ENCODE measurements around the gene ABLIM1. TPM values are rescaled to one million over a fixed set of nuclear protein-coding genes. Genes with fewer than 3 reads are reported as not detected.
A peak's percentile ranks its signal among the peaks of the same experiment; 100 is the strongest.

Gene ABLIM1
- total and polyA plus RNA-seq, 2 experiments from 2014 or later: 21.9 to 45.1 TPM

DNA sequence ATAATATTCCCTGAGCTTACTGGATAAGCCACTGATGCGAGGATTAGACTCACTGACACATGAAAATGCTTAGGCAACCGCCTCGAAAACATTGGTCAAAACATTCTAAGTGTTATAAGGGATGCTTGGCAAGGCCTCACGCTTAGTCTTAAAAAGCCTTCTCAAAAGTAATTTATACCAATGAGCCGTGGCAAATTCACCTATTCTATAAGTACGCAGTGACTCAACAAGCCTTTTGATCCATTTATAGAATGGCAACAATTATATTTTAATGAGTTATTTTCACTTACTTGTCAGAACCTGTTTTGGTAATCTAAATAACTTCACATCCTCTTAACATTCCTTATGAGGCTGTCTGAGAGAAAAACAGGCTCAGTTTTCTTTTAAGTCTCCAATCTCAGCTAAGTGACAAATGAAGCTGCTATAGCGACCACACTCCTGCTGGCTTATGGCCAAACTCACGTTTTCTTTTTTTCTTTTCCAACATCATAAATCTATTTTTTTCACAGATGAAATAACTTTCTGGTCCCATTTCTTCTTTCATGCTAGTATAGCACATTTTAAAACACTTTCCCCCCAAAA is 132.6 kb downstream of the ABLIM1 start:
- Mint-ChIP-seq H3K9me3 (no peaks in the 10 kb centered on the region), H3K27ac (no peak overlapping the region), H3K36me3 (ENCODE audit: low read depth) (no peaks in the 10 kb centered on the region), H3K27me3 (ENCODE audit: insufficient read depth, low read depth, poor library complexity) (peaks cover 5% of the 10 kb centered on the region), H3K4me1 (peaks cover 52% of the 10 kb centered on the region), H3K4me3 (peak overlapping the region; percentile 80)
- Histone ChIP-seq H3K27me3 (ENCODE audit: insufficient read depth) (no peaks in the 10 kb centered on the region), H3K36me3 (ENCODE audit: insufficient read depth) (no peaks in the 10 kb centered on the region), H4K20me1 (replicated peaks; ENCODE audit: insufficient read depth) (no peaks in the 10 kb centered on the region), H2AFZ (no peak overlapping the region), H3K79me2 (replicated peaks; ENCODE audit: insufficient read depth) (peaks cover 54% of the 10 kb centered on the region), H3K4me2 (peak overlapping the region; percentile 77), H3K27ac (ENCODE audit: low read depth) (no peak overlapping the region), H3F3A (replicated peaks; ENCODE audit: low read depth) (no peaks in the 10 kb centered on the region), H3K4me3 (peak overlapping the region; percentile 53), H3K4me1 (ENCODE audit: insufficient read depth) (peaks cover 50% of the 10 kb centered on the region), H3K9me2 (ENCODE audit: insufficient read depth) (no peaks in the 10 kb centered on the region)
- DNase-seq (ENCODE audit: low spot score): no peak
- no peak for ATAC-seq
- TF ChIP-seq ZNF114 (CRISPR knock-in tag; IDR thresholded peaks at IDR 0.05) (no peak), NANOG (IDR thresholded peaks at IDR 0.05; ENCODE audit: borderline replicate concordance) (no peak), JUNB (IDR thresholded peaks at IDR 0.05; ENCODE audit: unreplicated experiment) (no peak), ZNF331 (CRISPR knock-in tag; IDR thresholded peaks at IDR 0.05; ENCODE audit: low read depth) (no peak), STAT1 (IDR thresholded peaks at IDR 0.05; ENCODE audit: unreplicated experiment) (no peak)
- TF ChIP-seq, protein P1, sequence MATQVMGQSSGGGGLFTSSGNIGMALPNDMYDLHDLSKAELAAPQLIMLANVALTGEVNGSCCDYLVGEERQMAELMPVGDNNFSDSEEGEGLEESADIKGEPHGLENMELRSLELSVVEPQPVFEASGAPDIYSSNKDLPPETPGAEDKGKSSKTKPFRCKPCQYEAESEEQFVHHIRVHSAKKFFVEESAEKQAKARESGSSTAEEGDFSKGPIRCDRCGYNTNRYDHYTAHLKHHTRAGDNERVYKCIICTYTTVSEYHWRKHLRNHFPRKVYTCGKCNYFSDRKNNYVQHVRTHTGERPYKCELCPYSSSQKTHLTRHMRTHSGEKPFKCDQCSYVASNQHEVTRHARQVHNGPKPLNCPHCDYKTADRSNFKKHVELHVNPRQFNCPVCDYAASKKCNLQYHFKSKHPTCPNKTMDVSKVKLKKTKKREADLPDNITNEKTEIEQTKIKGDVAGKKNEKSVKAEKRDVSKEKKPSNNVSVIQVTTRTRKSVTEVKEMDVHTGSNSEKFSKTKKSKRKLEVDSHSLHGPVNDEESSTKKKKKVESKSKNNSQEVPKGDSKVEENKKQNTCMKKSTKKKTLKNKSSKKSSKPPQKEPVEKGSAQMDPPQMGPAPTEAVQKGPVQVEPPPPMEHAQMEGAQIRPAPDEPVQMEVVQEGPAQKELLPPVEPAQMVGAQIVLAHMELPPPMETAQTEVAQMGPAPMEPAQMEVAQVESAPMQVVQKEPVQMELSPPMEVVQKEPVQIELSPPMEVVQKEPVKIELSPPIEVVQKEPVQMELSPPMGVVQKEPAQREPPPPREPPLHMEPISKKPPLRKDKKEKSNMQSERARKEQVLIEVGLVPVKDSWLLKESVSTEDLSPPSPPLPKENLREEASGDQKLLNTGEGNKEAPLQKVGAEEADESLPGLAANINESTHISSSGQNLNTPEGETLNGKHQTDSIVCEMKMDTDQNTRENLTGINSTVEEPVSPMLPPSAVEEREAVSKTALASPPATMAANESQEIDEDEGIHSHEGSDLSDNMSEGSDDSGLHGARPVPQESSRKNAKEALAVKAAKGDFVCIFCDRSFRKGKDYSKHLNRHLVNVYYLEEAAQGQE (IDR thresholded peaks at IDR 0.05; ENCODE audit: unreplicated experiment): no peak
- TF ChIP-seq, protein P2, sequence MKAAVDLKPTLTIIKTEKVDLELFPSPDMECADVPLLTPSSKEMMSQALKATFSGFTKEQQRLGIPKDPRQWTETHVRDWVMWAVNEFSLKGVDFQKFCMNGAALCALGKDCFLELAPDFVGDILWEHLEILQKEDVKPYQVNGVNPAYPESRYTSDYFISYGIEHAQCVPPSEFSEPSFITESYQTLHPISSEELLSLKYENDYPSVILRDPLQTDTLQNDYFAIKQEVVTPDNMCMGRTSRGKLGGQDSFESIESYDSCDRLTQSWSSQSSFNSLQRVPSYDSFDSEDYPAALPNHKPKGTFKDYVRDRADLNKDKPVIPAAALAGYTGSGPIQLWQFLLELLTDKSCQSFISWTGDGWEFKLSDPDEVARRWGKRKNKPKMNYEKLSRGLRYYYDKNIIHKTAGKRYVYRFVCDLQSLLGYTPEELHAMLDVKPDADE (IDR thresholded peaks at IDR 0.05): no peak
- TF ChIP-seq, protein P3, sequence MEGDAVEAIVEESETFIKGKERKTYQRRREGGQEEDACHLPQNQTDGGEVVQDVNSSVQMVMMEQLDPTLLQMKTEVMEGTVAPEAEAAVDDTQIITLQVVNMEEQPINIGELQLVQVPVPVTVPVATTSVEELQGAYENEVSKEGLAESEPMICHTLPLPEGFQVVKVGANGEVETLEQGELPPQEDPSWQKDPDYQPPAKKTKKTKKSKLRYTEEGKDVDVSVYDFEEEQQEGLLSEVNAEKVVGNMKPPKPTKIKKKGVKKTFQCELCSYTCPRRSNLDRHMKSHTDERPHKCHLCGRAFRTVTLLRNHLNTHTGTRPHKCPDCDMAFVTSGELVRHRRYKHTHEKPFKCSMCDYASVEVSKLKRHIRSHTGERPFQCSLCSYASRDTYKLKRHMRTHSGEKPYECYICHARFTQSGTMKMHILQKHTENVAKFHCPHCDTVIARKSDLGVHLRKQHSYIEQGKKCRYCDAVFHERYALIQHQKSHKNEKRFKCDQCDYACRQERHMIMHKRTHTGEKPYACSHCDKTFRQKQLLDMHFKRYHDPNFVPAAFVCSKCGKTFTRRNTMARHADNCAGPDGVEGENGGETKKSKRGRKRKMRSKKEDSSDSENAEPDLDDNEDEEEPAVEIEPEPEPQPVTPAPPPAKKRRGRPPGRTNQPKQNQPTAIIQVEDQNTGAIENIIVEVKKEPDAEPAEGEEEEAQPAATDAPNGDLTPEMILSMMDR (conservative IDR thresholded peaks at IDR 0.05; ENCODE audit: low read depth in 2 of 2): no peak
- TF ChIP-seq, protein P4, sequence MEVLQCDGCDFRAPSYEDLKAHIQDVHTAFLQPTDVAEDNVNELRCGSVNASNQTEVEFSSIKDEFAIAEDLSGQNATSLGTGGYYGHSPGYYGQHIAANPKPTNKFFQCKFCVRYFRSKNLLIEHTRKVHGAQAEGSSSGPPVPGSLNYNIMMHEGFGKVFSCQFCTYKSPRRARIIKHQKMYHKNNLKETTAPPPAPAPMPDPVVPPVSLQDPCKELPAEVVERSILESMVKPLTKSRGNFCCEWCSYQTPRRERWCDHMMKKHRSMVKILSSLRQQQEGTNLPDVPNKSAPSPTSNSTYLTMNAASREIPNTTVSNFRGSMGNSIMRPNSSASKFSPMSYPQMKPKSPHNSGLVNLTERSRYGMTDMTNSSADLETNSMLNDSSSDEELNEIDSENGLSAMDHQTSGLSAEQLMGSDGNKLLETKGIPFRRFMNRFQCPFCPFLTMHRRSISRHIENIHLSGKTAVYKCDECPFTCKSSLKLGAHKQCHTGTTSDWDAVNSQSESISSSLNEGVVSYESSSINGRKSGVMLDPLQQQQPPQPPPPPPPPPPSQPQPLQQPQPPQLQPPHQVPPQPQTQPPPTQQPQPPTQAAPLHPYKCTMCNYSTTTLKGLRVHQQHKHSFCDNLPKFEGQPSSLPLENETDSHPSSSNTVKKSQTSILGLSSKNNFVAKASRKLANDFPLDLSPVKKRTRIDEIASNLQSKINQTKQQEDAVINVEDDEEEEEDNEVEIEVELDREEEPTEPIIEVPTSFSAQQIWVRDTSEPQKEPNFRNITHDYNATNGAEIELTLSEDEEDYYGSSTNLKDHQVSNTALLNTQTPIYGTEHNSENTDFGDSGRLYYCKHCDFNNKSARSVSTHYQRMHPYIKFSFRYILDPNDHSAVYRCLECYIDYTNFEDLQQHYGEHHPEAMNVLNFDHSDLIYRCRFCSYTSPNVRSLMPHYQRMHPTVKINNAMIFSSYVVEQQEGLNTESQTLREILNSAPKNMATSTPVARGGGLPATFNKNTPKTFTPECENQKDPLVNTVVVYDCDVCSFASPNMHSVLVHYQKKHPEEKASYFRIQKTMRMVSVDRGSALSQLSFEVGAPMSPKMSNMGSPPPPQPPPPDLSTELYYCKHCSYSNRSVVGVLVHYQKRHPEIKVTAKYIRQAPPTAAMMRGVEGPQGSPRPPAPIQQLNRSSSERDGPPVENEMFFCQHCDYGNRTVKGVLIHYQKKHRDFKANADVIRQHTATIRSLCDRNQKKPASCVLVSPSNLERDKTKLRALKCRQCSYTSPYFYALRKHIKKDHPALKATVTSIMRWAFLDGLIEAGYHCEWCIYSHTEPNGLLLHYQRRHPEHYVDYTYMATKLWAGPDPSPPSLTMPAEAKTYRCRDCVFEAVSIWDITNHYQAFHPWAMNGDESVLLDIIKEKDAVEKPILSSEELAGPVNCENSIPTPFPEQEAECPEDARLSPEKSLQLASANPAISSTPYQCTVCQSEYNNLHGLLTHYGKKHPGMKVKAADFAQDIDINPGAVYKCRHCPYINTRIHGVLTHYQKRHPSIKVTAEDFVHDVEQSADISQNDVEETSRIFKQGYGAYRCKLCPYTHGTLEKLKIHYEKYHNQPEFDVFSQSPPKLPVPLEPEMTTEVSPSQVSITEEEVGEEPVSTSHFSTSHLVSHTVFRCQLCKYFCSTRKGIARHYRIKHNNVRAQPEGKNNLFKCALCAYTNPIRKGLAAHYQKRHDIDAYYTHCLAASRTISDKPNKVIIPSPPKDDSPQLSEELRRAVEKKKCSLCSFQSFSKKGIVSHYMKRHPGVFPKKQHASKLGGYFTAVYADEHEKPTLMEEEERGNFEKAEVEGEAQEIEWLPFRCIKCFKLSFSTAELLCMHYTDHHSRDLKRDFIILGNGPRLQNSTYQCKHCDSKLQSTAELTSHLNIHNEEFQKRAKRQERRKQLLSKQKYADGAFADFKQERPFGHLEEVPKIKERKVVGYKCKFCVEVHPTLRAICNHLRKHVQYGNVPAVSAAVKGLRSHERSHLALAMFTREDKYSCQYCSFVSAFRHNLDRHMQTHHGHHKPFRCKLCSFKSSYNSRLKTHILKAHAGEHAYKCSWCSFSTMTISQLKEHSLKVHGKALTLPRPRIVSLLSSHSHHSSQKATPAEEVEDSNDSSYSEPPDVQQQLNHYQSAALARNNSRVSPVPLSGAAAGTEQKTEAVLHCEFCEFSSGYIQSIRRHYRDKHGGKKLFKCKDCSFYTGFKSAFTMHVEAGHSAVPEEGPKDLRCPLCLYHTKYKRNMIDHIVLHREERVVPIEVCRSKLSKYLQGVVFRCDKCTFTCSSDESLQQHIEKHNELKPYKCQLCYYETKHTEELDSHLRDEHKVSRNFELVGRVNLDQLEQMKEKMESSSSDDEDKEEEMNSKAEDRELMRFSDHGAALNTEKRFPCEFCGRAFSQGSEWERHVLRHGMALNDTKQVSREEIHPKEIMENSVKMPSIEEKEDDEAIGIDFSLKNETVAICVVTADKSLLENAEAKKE (CRISPR knock-in tag; IDR thresholded peaks at IDR 0.05): no peak
